Thyroid gland (tissue), 4 donors: ENCODE measurements around the gene PLSCR2.

Source experiments
- POLR2A ChIP-seq, 2 donors: fragments of 450-650 bp; IDR thresholded peaks; one replicate each; pipeline ENCODE4 v1.6.1; 2017; ENCODE audit warnings: antibody characterized with exemption in 2 of 2, mild to moderate bottlenecking in 2 of 2, moderate library complexity in 1 of 2
- TF ChIP-seq, protein P1 (sequence below), 6 experiments: fragments of 200-600 bp in 3 of 6; fragments of 450-650 bp in 3 of 6; sonication (generic) in 3 of 6; IDR thresholded peaks; one replicate each; pipeline ENCODE4 v1.5.1; 2016 to 2019; ENCODE audit warnings: antibody characterized with exemption in 6 of 6, mild to moderate bottlenecking in 2 of 6, inconsistent platforms in 1 of 6, moderate library complexity in 1 of 6

DNA sequence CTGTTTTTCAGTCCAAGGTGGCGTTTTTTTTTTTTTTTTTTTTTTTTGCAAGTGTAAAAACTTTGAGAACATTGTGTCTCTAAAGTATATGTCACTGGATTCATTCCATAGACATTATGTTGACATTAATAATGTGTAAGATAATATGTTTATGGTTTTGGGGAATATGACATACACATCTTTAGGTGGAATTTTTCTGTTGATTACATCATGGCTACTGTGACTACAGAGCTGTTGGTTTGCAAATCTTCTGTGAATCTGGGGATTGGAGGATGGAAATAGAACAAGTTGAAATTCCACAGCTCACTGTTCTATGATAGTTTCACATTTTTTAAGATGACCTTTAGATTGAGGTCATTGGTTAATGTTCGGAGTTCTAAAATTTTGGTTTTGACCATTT is 24.4 kb upstream of the PLSCR2 start:
- TF ChIP-seq, protein P1, sequence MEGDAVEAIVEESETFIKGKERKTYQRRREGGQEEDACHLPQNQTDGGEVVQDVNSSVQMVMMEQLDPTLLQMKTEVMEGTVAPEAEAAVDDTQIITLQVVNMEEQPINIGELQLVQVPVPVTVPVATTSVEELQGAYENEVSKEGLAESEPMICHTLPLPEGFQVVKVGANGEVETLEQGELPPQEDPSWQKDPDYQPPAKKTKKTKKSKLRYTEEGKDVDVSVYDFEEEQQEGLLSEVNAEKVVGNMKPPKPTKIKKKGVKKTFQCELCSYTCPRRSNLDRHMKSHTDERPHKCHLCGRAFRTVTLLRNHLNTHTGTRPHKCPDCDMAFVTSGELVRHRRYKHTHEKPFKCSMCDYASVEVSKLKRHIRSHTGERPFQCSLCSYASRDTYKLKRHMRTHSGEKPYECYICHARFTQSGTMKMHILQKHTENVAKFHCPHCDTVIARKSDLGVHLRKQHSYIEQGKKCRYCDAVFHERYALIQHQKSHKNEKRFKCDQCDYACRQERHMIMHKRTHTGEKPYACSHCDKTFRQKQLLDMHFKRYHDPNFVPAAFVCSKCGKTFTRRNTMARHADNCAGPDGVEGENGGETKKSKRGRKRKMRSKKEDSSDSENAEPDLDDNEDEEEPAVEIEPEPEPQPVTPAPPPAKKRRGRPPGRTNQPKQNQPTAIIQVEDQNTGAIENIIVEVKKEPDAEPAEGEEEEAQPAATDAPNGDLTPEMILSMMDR (IDR thresholded peaks at IDR 0.05) = no peak
- no peak for TF ChIP-seq POLR2A (IDR thresholded peaks at IDR 0.05)
